Subcutaneous adipose tissue (tissue), 4 donors: ENCODE results near the gene COL28A1. TPM values are rescaled to one million over a fixed set of nuclear protein-coding genes. Genes with fewer than 3 reads are reported as not detected.

ENCODE experiments used
- total RNA-seq, 4 donors: library from RNA; depleted of rRNA; stranded (reverse); fragments of >200 nt; gene quantifications; one replicate each; pipeline ENCODE4 v1.1.0, GENCODE V29; 2016
- TF ChIP-seq, protein P1 (sequence below): fragments of 450-650 bp; IDR thresholded peaks from one replicate; pipeline ENCODE4 v1.5.1; 2016; ENCODE audit warnings: low read depth, mild to moderate bottlenecking, control low read depth, antibody characterized with exemption, moderate library complexity

Gene COL28A1
- total RNA-seq, 4 donors from 2014 or later, result 0.51 to 3.2 (median 1.8) TPM

DNA sequence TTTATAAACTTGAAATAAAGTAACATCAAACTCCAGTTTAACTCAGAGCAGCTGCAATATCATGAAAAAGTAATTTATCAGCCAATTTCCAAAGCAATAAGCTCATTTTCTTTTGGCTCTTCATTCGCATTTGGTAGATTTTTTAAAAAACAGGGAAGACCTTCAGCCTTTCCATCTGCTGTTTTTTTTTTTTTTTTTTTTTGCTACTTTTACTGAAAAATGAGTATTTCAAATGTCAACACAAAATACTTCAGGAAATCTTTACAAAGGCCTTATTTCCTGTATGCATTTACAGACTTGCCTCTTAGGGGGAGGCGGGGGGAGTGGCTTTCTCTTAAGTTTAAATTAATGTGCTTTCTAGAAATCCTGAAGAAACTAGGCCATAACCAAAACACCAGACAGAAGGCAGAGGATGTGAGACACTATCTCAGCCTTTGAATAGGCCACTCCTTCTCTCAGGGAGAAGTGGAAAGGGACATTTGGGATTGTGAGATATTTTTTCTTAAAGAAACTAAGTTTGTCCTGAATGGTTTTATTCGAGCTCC, 91.8 kb downstream of the COL28A1 start:
- TF ChIP-seq, protein P1, sequence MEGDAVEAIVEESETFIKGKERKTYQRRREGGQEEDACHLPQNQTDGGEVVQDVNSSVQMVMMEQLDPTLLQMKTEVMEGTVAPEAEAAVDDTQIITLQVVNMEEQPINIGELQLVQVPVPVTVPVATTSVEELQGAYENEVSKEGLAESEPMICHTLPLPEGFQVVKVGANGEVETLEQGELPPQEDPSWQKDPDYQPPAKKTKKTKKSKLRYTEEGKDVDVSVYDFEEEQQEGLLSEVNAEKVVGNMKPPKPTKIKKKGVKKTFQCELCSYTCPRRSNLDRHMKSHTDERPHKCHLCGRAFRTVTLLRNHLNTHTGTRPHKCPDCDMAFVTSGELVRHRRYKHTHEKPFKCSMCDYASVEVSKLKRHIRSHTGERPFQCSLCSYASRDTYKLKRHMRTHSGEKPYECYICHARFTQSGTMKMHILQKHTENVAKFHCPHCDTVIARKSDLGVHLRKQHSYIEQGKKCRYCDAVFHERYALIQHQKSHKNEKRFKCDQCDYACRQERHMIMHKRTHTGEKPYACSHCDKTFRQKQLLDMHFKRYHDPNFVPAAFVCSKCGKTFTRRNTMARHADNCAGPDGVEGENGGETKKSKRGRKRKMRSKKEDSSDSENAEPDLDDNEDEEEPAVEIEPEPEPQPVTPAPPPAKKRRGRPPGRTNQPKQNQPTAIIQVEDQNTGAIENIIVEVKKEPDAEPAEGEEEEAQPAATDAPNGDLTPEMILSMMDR, result no peak

DNA sequence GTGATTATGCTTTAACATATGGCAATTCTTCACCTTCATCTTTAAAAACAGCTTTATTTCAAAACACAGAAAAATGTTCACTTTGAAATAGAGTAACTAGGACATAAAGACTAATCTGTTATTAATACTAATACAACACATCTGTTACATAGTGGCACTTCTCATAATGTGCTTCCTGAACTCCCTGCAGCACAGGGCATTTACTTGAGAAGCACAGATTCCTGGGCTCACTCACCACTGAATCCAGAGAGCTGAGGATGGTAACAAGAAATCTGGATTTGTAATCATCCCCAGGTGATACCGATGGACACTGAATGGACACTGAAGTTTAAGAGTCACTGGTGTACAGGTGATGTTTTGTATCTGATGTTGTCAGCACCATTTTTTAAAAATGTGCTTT, 96.1 kb downstream of the COL28A1 start:
- TF ChIP-seq, protein P1, result no peak

DNA sequence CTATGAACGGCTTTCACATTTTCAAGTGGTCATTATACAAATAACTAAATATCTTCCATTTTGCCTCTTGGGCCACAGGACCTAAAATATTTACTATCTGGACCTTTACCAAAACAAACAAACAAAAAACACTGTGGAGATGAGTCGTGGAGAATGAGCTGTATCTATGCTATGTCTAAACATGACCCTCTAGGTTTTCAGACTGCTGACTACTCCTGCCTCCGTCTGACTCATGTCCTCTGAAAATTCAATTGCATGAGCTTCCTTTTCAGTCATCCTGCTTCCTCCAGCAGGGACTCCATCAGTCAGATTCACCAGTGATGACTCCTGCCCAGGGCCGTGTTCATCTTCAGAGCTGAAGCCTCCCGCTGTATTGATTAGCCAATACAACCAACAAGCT, 96.8 kb downstream of the COL28A1 start:
- TF ChIP-seq, protein P1, result no peak

DNA sequence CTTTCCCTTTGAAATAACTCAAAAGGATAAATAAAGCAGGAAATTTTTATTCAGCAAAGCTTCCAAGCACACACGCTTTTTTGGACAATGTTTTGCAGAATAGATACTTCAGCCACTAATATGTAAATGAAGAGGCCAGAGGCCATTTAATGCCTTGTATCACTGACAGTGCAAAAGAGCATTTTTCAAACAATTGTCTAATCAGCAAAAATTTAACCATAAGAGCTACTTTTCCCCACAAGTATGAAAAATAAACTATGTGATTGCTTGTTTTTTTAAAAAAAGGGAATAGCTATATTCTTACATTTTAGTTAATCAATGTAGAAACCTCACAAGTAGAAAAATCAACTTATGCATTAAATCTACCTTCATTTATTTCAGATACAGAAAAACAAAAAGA, 99.7 kb downstream of the COL28A1 start:
- TF ChIP-seq, protein P1, result no peak

DNA sequence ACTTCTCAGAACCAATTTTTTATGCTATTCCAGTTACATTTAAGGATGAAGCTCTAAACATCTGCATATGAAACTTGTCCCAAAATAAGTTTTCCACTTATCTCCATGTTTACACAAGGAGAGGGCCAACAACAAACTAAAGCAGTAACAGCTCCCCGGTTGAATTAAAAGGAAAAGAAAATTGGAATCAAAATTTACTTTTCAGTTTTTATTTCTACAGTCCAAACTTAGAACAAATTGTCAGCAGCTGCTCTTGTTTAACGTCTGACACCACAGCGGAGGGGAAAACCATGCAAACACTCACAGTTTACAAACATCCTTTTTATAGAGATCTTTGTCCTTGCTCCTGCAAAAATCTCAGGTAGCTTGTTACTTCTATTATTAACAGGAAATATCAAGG, 101.3 kb downstream of the COL28A1 start:
- TF ChIP-seq, protein P1, result no peak

DNA sequence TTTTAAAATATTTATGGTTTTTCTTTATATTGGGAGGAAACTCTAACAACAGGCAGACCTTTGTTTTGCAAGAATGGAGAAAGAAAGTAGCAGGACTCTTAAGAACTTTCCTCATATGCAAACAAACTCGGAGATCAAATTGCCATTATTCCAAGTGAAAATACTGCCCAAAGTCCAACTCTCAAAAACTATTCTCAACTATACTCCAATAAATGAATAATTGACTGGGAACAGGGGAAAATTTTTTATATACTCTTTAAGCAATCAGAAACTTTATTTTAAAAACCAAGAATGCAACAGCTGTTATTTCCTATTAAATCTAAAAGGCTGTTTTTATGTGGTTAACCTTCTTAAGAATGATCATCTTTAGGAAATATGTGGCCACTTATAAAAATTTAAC, 101.9 kb downstream of the COL28A1 start:
- TF ChIP-seq, protein P1, result no peak

DNA sequence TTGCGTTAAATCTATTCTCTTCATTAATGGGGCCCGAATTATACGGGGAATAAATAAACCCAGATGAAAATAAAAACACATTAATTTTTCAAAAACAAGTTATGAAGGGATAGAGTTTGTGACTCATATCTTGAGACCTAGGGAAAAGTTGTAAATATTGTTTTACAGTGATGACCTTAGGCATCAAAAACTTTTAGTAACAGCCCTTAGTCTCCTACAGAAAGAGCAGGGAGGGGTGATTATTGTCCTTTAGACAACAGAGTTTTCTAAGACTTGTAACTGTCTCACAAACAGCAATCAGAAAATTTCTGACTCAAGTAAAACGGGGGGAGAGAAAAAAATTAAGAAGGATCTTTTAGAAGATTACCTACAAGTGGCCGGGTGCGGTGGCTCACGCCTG, 102.7 kb downstream of the COL28A1 start:
- TF ChIP-seq, protein P1, result no peak
